Measurements from ENCODE around the gene EAPP.

Gene EAPP

DNA sequence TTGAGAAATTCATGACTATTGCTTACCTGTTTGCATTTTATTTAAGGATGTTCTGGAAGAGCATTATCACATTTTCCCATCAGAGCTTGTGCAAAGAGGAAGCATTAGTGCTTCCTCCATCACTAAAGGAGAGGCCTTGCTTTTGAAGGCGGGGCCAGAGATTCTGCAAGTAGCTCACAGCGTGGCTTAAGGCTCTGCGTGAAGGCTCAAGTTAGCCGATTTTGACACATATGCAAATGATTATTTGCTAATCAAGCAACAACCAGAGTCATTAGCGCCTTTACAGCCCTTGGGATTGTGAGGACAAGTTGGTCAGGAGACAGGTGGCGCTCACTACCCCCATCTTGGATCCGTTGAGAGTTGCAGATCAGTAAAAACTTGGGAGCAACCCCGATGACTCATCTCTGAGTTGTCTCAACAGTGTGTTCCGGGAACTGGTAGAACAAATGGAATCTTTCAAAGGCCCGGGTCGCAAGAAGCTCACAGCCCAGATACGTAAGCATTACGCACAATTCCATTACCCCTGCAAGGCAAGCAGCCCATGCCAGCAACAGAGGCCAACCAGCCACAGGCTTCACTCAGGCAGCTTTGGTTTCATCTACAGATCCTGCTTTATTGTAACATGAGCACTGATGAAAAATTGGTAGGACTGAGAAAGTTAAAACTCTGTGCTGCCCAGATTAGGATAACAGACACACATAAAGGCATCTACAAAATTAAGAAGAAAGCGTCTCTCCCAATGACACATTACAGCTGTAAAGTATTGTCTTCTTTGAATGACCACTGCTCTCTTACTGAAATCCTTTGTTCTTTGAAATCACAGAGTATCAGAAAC, 42.6 kb downstream of the EAPP start:
- TF ChIP-seq, protein P1, sequence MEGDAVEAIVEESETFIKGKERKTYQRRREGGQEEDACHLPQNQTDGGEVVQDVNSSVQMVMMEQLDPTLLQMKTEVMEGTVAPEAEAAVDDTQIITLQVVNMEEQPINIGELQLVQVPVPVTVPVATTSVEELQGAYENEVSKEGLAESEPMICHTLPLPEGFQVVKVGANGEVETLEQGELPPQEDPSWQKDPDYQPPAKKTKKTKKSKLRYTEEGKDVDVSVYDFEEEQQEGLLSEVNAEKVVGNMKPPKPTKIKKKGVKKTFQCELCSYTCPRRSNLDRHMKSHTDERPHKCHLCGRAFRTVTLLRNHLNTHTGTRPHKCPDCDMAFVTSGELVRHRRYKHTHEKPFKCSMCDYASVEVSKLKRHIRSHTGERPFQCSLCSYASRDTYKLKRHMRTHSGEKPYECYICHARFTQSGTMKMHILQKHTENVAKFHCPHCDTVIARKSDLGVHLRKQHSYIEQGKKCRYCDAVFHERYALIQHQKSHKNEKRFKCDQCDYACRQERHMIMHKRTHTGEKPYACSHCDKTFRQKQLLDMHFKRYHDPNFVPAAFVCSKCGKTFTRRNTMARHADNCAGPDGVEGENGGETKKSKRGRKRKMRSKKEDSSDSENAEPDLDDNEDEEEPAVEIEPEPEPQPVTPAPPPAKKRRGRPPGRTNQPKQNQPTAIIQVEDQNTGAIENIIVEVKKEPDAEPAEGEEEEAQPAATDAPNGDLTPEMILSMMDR (conservative IDR thresholded peaks at IDR 0.05; ENCODE audit: low read depth, low read length): no peak
- Histone ChIP-seq H4K20me1 (ENCODE audit: insufficient read depth) (no peaks in the 10 kb centered on the region), H3K36me3 (ENCODE audit: insufficient read depth) (no peaks in the 10 kb centered on the region), H3K27ac (no peak overlapping the region), H3K4me1 (ENCODE audit: low read depth, poor library complexity, severe bottlenecking) (no peaks in the 10 kb centered on the region), H3K4me3 (IDR thresholded peaks at IDR 0.05; ENCODE audit: insufficient read depth, low read depth, low read length) (no peak overlapping the region), H3K79me2 (ENCODE audit: insufficient read depth, low read depth) (no peaks in the 10 kb centered on the region), H2AFZ (ENCODE audit: low read depth) (no peak overlapping the region), H3K4me2 (no peak overlapping the region), H3K9ac (no peak overlapping the region), H3K27me3 (ENCODE audit: insufficient read depth, low read depth) (no peaks in the 10 kb centered on the region)

DNA sequence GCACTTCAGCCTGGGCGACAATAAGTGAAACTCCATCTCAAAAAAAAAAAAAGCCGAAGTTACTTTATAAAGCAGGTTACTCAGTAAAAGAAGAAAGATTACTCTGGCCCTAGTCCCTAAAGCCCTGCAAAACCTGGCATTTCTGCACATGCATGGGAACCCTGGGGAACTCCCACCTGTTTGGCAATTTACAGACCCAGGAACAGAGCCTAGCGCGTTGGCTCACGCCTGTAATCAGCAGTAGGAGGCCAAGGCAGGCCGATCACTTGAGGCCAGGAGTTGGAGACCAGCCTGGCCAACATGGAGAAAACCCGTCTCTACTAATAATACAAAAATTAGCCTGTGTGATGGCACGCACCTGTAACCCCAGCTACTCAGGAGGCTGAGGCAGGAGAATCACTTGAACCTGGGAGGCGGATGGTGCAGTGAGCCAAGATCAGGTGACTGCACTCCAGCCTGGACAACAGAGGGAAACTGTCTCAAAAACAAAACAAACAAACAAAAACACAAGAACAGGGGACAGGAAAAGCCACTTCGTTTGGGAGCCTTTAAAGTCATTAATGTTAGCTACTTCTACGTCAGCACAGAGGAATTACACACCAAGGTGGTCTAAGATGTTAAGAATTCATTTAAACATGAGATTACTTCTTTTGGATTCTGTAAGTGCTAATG, 43.4 kb downstream of the EAPP start:
- H3K9ac ChIP-seq: no peak overlapping the region
- TF ChIP-seq, protein P1 (conservative IDR thresholded peaks at IDR 0.05; ENCODE audit: low read depth, low read length): no peak
- no peaks in the 10 kb centered on the region for H3K4me1 ChIP-seq (ENCODE audit: low read depth, poor library complexity, severe bottlenecking)
- H3K4me3 ChIP-seq (IDR thresholded peaks at IDR 0.05; ENCODE audit: insufficient read depth, low read depth, low read length): no peak overlapping the region
- no peaks in the 10 kb centered on the region for H4K20me1 ChIP-seq (ENCODE audit: insufficient read depth)
- H3K4me2 ChIP-seq: no peak overlapping the region
- H3K79me2 ChIP-seq (ENCODE audit: insufficient read depth, low read depth): no peaks in the 10 kb centered on the region
- no peak overlapping the region for H3K27ac ChIP-seq
- H3K27me3 ChIP-seq (ENCODE audit: insufficient read depth, low read depth): no peaks in the 10 kb centered on the region
- H2AFZ ChIP-seq (ENCODE audit: low read depth): no peak overlapping the region
- no peaks in the 10 kb centered on the region for H3K36me3 ChIP-seq (ENCODE audit: insufficient read depth)

DNA sequence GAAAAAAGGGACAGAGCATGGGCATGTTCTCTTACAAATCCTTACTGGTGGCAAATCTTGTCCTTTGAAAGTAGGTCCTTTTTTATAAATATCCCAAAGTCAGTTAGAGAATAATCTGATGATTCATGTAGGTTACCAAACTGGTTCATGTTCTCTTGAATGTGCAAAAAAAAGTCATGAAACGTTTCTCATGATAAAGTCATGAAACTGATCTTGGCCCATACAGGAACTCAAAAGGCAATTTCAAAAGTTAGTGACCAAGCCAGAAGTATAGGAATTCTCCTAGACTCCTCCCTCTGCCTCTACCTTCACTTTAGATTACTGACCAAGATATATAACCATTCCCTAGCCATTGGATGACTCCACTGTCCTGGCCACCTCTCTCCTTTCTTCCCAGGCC, 50.2 kb downstream of the EAPP start:
- H3K4me2 ChIP-seq: no peak overlapping the region
- no peak overlapping the region for H3K4me3 ChIP-seq (IDR thresholded peaks at IDR 0.05; ENCODE audit: insufficient read depth, low read depth, low read length)
- H2AFZ ChIP-seq (ENCODE audit: low read depth): no peak overlapping the region
- no peaks in the 10 kb centered on the region for H3K4me1 ChIP-seq (ENCODE audit: low read depth, poor library complexity, severe bottlenecking)
- no peak overlapping the region for H3K9ac ChIP-seq
- no peaks in the 10 kb centered on the region for H3K79me2 ChIP-seq (ENCODE audit: insufficient read depth, low read depth)
- H3K27ac ChIP-seq: no peak overlapping the region
- H4K20me1 ChIP-seq (ENCODE audit: insufficient read depth): no peaks in the 10 kb centered on the region
- no peaks in the 10 kb centered on the region for H3K27me3 ChIP-seq (ENCODE audit: insufficient read depth, low read depth)
- no peaks in the 10 kb centered on the region for H3K36me3 ChIP-seq (ENCODE audit: insufficient read depth)
- TF ChIP-seq, protein P1 (conservative IDR thresholded peaks at IDR 0.05; ENCODE audit: low read depth, low read length): no peak

DNA sequence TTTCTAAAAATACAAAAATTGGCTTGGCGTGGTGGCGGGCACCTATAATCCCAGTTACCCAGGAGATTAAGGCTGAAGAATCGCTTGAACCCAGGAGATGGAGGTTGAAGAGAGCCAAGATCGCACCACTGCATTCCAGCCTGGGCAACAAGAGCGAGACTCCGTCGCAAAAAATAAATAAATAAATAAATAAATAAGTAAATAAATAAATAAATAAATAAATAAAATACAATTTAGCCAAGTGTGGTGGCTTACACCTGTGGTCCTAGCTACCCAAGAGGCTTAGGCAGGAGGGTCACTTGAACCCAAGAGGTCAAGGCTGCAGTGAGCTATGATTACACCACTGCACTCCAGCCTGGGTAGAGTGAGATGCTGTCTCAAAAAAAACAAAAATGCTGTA, 51.0 kb downstream of the EAPP start:
- Histone ChIP-seq H3K27me3 (ENCODE audit: insufficient read depth, low read depth) (no peaks in the 10 kb centered on the region), H3K36me3 (ENCODE audit: insufficient read depth) (no peaks in the 10 kb centered on the region), H4K20me1 (ENCODE audit: insufficient read depth) (no peaks in the 10 kb centered on the region), H3K4me3 (IDR thresholded peaks at IDR 0.05; ENCODE audit: insufficient read depth, low read depth, low read length) (no peak overlapping the region), H3K4me1 (ENCODE audit: low read depth, poor library complexity, severe bottlenecking) (no peaks in the 10 kb centered on the region), H2AFZ (ENCODE audit: low read depth) (no peak overlapping the region), H3K4me2 (no peak overlapping the region), H3K9ac (no peak overlapping the region), H3K79me2 (ENCODE audit: insufficient read depth, low read depth) (no peaks in the 10 kb centered on the region), H3K27ac (no peak overlapping the region)
- TF ChIP-seq, protein P1 (conservative IDR thresholded peaks at IDR 0.05; ENCODE audit: low read depth, low read length): no peak
